ENCODE results near the gene MTERF1. TPM values are rescaled to one million over a fixed set of nuclear protein-coding genes. Genes with fewer than 3 reads are reported as not detected.

Gene MTERF1
- total RNA-seq, 1 experiment from 2014 or later = 19.8 TPM

DNA sequence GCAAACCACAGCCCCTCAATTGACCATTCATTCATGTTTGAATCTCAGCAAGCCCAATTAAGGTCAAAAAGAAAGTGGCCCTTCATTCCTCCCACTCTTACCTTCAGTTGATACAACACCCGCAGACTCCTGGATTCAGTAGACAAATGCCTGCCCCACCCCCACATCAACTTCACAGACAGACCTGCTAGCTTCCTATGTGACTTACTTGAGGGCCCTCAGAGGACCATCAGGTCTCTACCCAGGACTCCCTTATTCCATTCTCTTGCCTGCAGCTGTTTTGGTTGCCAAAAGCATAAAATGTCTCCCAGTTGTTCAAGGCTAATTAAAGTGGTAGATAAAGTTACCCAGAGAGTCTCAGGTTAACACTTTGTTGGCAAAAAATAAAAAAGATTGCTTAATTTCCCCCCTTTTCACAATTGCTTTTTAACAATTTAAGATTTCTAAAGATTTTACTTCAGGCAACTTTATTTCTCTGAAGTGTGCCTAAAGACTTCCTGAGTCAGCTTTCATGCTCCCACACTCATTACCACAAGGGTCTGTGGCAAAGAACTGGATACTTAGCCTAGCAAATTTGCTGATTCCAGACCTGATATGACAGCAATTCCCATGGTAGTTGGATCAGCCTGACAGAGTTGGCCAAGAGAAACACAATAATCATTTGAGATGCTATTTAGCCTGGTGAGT, 3.3 kb upstream of the MTERF1 start:
- Histone ChIP-seq H2BK12ac (ENCODE audit: insufficient read length, low read depth, low read length) (no peak overlapping the region), H4K5ac (ENCODE audit: insufficient read length, low read depth, low read length) (no peak overlapping the region), H2AFZ (ENCODE audit: low read length) (no peak overlapping the region), H2BK15ac (ENCODE audit: low read depth, low read length) (no peak overlapping the region), H2BK20ac (ENCODE audit: low read depth, low read length, poor library complexity, severe bottlenecking) (no peak overlapping the region), H3K9me3 (ENCODE audit: control insufficient read depth, low read depth, low read length) (no peaks in the 10 kb centered on the region), H3K4me2 (ENCODE audit: insufficient read depth, insufficient read length, low read length) (no peak overlapping the region), H4K20me1 (ENCODE audit: control insufficient read depth, insufficient read depth, insufficient read length) (no peaks in the 10 kb centered on the region), H2BK120ac (ENCODE audit: low read depth, low read length, poor library complexity, severe bottlenecking) (no peak overlapping the region), H3K18ac (ENCODE audit: insufficient read length, low read depth, low read length) (no peak overlapping the region), H3K79me1 (ENCODE audit: insufficient read depth, low read depth, low read length, poor library complexity, severe bottlenecking) (no peaks in the 10 kb centered on the region), H3K79me2 (ENCODE audit: insufficient read depth, low read length) (peaks cover 3% of the 10 kb centered on the region; the same call in 1 of the 2 replicates), H3K9ac (ENCODE audit: extremely low read depth, insufficient read length, low read length) (no peak overlapping the region), H3T11ph (ENCODE audit: low read length) (no peak overlapping the region), H3K56ac (ENCODE audit: insufficient read length, low read depth, low read length) (no peak overlapping the region), H2BK5ac (ENCODE audit: insufficient read length, low read length) (no peak overlapping the region), H4K91ac (ENCODE audit: insufficient read length, low read depth, low read length) (no peak overlapping the region), H3K23ac (ENCODE audit: insufficient read length, low read depth, low read length) (no peak overlapping the region), H3K23me2 (ENCODE audit: insufficient read length, low read depth, low read length, poor library complexity, severe bottlenecking) (peaks cover 10% of the 10 kb centered on the region), H3K27me3 (ENCODE audit: insufficient read depth, low read length) (no peaks in the 10 kb centered on the region), H2AK5ac (ENCODE audit: insufficient read length, low read length) (no peak overlapping the region), H4K8ac (replicated peaks; ENCODE audit: insufficient read length, low read depth, low read length) (no peak overlapping the region), H3K4ac (ENCODE audit: low read depth, low read length) (no peak overlapping the region), H3K27ac (ENCODE audit: insufficient read length, low read depth, low read length) (no peak overlapping the region), H3K4me1 (ENCODE audit: insufficient read depth, low read length) (no peaks in the 10 kb centered on the region), H3K14ac (ENCODE audit: insufficient read depth, low read length) (no peak overlapping the region)
- peaks cover 13 to 14% of the 10 kb centered on the region in 2 experiments for H3K4me1 Mint-ChIP-seq
- WGBS (ENCODE audit: extremely low coverage, insufficient read length, low lambda C conversion rate) = no CpG with 5 or more reads among the region's 1 CpG
- peaks cover 5 to 7% (median 6%) of the 10 kb centered on the region in 3 experiments; a peak in 6 of 7 replicates for H3K36me3 Mint-ChIP-seq (ENCODE audit: insufficient read depth in 1 of 3, low read depth in 3 of 3)
- no peak for DNase-seq
- H3K27me3 Mint-ChIP-seq (ENCODE audit: low read depth) = peaks cover 3% of the 10 kb centered on the region; the same call in 1 of the 2 replicates
- H3K4me3 Mint-ChIP-seq = no peak overlapping the region
- H3K9me3 Mint-ChIP-seq = peaks cover 12 to 26% of the 10 kb centered on the region in 2 experiments
- TF ChIP-seq, protein P1, sequence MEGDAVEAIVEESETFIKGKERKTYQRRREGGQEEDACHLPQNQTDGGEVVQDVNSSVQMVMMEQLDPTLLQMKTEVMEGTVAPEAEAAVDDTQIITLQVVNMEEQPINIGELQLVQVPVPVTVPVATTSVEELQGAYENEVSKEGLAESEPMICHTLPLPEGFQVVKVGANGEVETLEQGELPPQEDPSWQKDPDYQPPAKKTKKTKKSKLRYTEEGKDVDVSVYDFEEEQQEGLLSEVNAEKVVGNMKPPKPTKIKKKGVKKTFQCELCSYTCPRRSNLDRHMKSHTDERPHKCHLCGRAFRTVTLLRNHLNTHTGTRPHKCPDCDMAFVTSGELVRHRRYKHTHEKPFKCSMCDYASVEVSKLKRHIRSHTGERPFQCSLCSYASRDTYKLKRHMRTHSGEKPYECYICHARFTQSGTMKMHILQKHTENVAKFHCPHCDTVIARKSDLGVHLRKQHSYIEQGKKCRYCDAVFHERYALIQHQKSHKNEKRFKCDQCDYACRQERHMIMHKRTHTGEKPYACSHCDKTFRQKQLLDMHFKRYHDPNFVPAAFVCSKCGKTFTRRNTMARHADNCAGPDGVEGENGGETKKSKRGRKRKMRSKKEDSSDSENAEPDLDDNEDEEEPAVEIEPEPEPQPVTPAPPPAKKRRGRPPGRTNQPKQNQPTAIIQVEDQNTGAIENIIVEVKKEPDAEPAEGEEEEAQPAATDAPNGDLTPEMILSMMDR (conservative IDR thresholded peaks at IDR 0.05) = no peak
- no peak overlapping the region for H3K27ac Mint-ChIP-seq

Measured in H9 (cell line).